Lower leg skin (tissue), 4 donors: ENCODE measurements around the gene TUBA8. TPM values are rescaled to one million over a fixed set of nuclear protein-coding genes. Genes with fewer than 3 reads are reported as not detected.

Source experiments
- DNase-seq, 2 donors: peaks; one replicate each; pipeline ENCODE4 v3.0.0-alpha.2; 2019; ENCODE audit warnings: low spot score in 2 of 2
- H3K4me3 ChIP-seq: fragments of 200-600 bp; sonication (generic); 2 replicates; pipeline ENCODE4 v1.5.1; 2017; ENCODE audit warnings: mild to moderate bottlenecking, low read depth; ENCODE audit not compliant: poor library complexity, severe bottlenecking
- CTCF ChIP-seq, 3 donors: fragments of 450-650 bp; IDR thresholded peaks; one replicate each; pipeline ENCODE4 v1.5.1; 2016; ENCODE audit warnings: antibody characterized with exemption in 3 of 3, mild to moderate bottlenecking in 3 of 3, moderate library complexity in 2 of 3
- POLR2A ChIP-seq, 2 donors: fragments of 450-650 bp; IDR thresholded peaks; one replicate each; pipeline ENCODE4 v1.6.1; 2016 to 2017; ENCODE audit warnings: antibody characterized with exemption in 2 of 2, mild to moderate bottlenecking in 1 of 2, moderate library complexity in 1 of 2
- WGBS, 2 donors: methylation state at CpG; one replicate each; pipeline ENCODE4 v1.1.5; 2018; 5-methylcytosine and 5-hydroxymethylcytosine counted together
- intact Hi-C: fragments of 100-400 bp; cut with DNase I; formaldehyde crosslinking; loops from one replicate; pipeline ENCODE4 v1.15.0; 2023; ENCODE audit warnings: low total_unique reads
- total RNA-seq, 4 donors: library from RNA; depleted of rRNA; stranded (reverse); fragments of >200 nt; gene quantifications; one replicate each; pipeline ENCODE4 v1.1.0, GENCODE V29; 2016

TUBA8 gene
- total RNA-seq, 4 donors from 2014 or later: 1.5 to 4.7 (median 2.9) TPM

GRCh38 chr22:18095101-18095805, 15.4 kb upstream of the TUBA8 start:
- no peak for DNase-seq
- no peak for TF ChIP-seq POLR2A (IDR thresholded peaks at IDR 0.05)
- TF ChIP-seq CTCF (IDR thresholded peaks at IDR 0.05): no peak
- 82 to 88% methylated on average over 8 of the region's 8 CpGs for WGBS, 2 donors
- no peak overlapping the region for H3K4me3 ChIP-seq
- intact Hi-C loops: no loop called here

- intact Hi-C loops: no loop called here
- no peak overlapping the region for H3K4me3 ChIP-seq
- DNase-seq: no peak
- 53 to 54% methylated on average over 3 of the region's 3 CpGs for WGBS, 2 donors
- no peak for TF ChIP-seq POLR2A (IDR thresholded peaks at IDR 0.05)
- TF ChIP-seq CTCF (IDR thresholded peaks at IDR 0.05): no peak
Observed at GRCh38 chr22:18096823-18097222, 13.8 kb upstream of the TUBA8 start.

- intact Hi-C loops: no loop called here
- H3K4me3 ChIP-seq: no peak overlapping the region
- TF ChIP-seq POLR2A (IDR thresholded peaks at IDR 0.05) (no peak), CTCF (IDR thresholded peaks at IDR 0.05) (no peak)
- no peak for DNase-seq
- 91 to 93% methylated on average over 3 of the region's 3 CpGs for WGBS, 2 donors
Observed at GRCh38 chr22:18100781-18101180, 9.8 kb upstream of the TUBA8 start.

GRCh38 chr22:18101536-18101935, 9.1 kb upstream of the TUBA8 start:
- DNase-seq: no peak
- intact Hi-C loops: no loop called here
- no peak for TF ChIP-seq CTCF (IDR thresholded peaks at IDR 0.05)
- no peak for TF ChIP-seq POLR2A (IDR thresholded peaks at IDR 0.05)
- 89 to 96% methylated on average over 4 of the region's 4 CpGs for WGBS, 2 donors
- no peak overlapping the region for H3K4me3 ChIP-seq

- TF ChIP-seq POLR2A (IDR thresholded peaks at IDR 0.05) (no peak), CTCF (IDR thresholded peaks at IDR 0.05) (no peak)
- 89 to 90% methylated on average over 14 of the region's 14 CpGs for WGBS, 2 donors
- no peak overlapping the region for H3K4me3 ChIP-seq
- intact Hi-C loops: no loop called here
- no peak for DNase-seq
Observed at GRCh38 chr22:18103527-18104269, 6.9 kb upstream of the TUBA8 start.
